ENCODE results near the gene GCN1.

GCN1 gene

DNA sequence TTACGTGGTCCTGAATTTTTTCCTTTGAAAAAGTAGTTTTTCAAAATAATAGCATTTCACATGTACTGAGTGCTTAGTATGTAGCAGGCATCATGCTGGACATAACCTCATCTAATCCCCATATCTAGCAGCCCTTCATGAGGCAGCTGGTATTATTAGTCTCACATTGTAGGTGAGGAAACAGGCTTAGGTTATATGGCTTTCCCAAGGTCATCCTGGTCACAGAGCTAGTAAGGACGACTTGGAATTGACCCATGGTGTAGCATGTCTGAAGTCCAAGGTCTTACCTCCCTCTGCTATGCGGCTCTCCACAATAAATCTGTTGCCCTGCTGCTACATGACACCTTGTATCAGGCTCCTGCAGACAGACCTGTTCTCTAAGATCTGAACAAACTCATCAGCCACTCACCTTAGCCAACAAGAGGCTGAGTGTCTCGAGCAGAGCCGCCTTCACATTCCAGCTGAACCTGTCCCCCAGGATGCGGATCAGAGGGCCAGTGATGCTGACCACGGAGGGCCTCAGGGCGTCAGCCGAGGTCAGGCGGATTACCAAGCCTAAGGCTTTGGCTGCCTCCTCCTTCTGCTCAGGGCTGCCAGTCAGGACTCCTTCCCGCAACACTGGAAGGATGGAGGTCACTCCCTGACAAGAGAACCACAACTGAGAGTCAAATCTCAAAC, 58.3 kb downstream of the GCN1 start:
- Histone ChIP-seq H2AFZ (no peak overlapping the region), H3K9me3 (ENCODE audit: control insufficient read depth, low read length) (no peaks in the 10 kb centered on the region), H3K4me3 (ENCODE audit: low read depth, low read length) (no peak overlapping the region), H3K79me2 (peaks cover 4% of the 10 kb centered on the region), H3K27me3 (ENCODE audit: control insufficient read depth, insufficient read depth, low read length) (no peaks in the 10 kb centered on the region), H3K4me2 (ENCODE audit: low read length) (no peak overlapping the region), H3K9ac (no peak overlapping the region), H3K27ac (no peak overlapping the region), H3K4me1 (no peaks in the 10 kb centered on the region), H3K36me3 (ENCODE audit: control insufficient read depth, insufficient read depth, low read length) (no peaks in the 10 kb centered on the region)
- TF ChIP-seq, protein P1, sequence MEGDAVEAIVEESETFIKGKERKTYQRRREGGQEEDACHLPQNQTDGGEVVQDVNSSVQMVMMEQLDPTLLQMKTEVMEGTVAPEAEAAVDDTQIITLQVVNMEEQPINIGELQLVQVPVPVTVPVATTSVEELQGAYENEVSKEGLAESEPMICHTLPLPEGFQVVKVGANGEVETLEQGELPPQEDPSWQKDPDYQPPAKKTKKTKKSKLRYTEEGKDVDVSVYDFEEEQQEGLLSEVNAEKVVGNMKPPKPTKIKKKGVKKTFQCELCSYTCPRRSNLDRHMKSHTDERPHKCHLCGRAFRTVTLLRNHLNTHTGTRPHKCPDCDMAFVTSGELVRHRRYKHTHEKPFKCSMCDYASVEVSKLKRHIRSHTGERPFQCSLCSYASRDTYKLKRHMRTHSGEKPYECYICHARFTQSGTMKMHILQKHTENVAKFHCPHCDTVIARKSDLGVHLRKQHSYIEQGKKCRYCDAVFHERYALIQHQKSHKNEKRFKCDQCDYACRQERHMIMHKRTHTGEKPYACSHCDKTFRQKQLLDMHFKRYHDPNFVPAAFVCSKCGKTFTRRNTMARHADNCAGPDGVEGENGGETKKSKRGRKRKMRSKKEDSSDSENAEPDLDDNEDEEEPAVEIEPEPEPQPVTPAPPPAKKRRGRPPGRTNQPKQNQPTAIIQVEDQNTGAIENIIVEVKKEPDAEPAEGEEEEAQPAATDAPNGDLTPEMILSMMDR (IDR thresholded peaks at IDR 0.05) = no peak

DNA sequence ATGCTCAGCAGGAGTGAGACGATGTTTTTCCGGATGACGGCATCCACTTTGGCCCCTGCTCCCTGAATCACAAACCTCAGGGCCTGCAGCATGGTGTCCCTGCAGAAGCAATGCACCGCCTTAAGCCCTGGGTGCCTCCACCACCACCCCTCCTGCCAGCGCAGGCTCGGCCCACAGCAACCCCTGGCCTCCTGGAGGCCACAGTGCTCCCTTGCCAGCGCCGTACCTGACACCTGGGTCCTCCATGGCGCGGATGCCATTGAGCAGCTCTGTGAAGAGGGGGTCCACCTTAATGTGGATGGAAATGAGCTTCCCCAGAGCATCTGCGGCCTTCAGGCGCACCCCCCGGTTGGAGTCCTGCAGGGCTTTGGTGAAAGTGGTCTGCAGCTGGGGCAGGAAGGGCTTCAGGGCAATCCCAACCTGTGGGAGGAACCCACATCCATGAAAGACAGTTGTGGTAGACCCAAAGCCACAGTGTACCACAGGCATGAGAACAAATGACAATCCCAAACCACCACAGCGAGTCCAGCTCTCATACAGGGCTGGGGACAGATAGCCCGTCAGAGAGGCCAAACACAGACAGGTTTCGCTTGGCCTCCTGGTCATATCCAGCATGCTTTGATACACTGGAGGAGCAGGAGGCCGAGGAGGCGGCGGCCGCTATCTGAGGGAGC, 60.1 kb downstream of the GCN1 start:
- Histone ChIP-seq H3K9ac (no peak overlapping the region), H3K4me3 (ENCODE audit: low read depth, low read length) (no peak overlapping the region), H3K27me3 (ENCODE audit: control insufficient read depth, insufficient read depth, low read length) (no peaks in the 10 kb centered on the region), H3K27ac (no peak overlapping the region), H3K4me1 (no peaks in the 10 kb centered on the region), H3K9me3 (ENCODE audit: control insufficient read depth, low read length) (no peaks in the 10 kb centered on the region), H3K4me2 (ENCODE audit: low read length) (no peak overlapping the region), H3K79me2 (peaks cover 4% of the 10 kb centered on the region), H2AFZ (no peak overlapping the region), H3K36me3 (ENCODE audit: control insufficient read depth, insufficient read depth, low read length) (no peaks in the 10 kb centered on the region)
- TF ChIP-seq, protein P1 (IDR thresholded peaks at IDR 0.05) = no peak

GRCh38 chr12:120132863-120133385, 61.6 kb downstream of the GCN1 start:
- no peak overlapping the region for H3K4me2 ChIP-seq (ENCODE audit: low read length)
- no peaks in the 10 kb centered on the region for H3K4me1 ChIP-seq
- no peaks in the 10 kb centered on the region for H3K27me3 ChIP-seq (ENCODE audit: control insufficient read depth, insufficient read depth, low read length)
- H3K27ac ChIP-seq = no peak overlapping the region
- H3K9ac ChIP-seq = no peak overlapping the region
- TF ChIP-seq, protein P1 (IDR thresholded peaks at IDR 0.05) = no peak
- no peak overlapping the region for H2AFZ ChIP-seq
- H3K79me2 ChIP-seq = peaks cover 4% of the 10 kb centered on the region
- no peaks in the 10 kb centered on the region for H3K9me3 ChIP-seq (ENCODE audit: control insufficient read depth, low read length)
- no peak overlapping the region for H3K4me3 ChIP-seq (ENCODE audit: low read depth, low read length)
- H3K36me3 ChIP-seq (ENCODE audit: control insufficient read depth, insufficient read depth, low read length) = no peaks in the 10 kb centered on the region

DNA sequence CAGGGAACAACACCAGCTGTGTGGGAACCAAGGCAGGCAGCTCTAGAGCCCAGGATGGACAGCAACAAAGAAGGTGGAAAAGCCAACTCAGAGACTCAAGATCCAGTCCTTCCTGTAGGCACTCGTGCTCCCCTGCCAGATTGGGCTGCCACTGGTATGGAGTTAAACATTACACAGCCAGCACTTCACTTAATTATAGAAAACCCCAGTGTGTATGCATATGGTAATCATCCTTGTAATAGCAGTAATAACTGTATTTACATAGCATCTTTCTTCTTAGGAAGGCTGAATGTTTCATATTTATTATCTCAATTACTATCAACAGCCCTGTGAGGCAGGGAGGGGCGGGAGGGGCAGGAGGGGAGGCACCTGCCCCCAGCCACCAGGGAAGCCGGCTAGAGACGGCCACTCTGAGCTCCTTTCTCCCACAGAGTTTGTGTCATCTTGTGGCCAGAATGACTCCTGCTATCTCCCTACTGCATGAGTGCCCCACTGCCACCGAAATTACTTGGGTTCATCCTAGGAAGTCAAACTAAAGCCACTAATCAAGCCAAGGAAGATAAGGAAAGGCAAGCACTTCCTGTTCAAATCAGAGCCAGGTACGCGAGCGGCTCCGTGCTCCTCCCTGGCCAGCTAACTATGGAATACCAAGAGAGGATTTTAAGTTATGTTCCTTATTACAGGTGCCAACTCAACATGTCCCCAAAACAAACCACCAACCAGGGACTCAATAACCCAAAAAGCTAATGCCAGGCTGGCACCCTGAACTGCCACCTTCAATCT, 62.3 kb downstream of the GCN1 start:
- Histone ChIP-seq H3K27me3 (ENCODE audit: control insufficient read depth, insufficient read depth, low read length) (no peaks in the 10 kb centered on the region), H3K4me2 (ENCODE audit: low read length) (no peak overlapping the region), H3K27ac (no peak overlapping the region), H3K79me2 (peaks cover 4% of the 10 kb centered on the region), H3K9ac (no peak overlapping the region), H3K4me1 (no peaks in the 10 kb centered on the region), H3K36me3 (ENCODE audit: control insufficient read depth, insufficient read depth, low read length) (no peaks in the 10 kb centered on the region), H3K4me3 (ENCODE audit: low read depth, low read length) (no peak overlapping the region), H2AFZ (no peak overlapping the region), H3K9me3 (ENCODE audit: control insufficient read depth, low read length) (no peaks in the 10 kb centered on the region)
- TF ChIP-seq, protein P1 (IDR thresholded peaks at IDR 0.05) = no peak

Measured in parathyroid adenoma (tissue), 2 donors.